ENCODE data around the gene SETD1A. TPM values are rescaled to one million over a fixed set of nuclear protein-coding genes. Genes with fewer than 3 reads are reported as not detected.
A peak's percentile ranks its signal among the peaks of the same experiment; 100 is the strongest.

The SETD1A gene
- total RNA-seq (10 to 100 TPM; 40.1 to 41.2 TPM), total RNA-seq (18.7 to 106 (median 42.3) reads per million in 172 experiments)
- 16.8 TPM for polyA plus RNA-seq (2013, experiment 1 of 2)
- 19.9 TPM for polyA plus RNA-seq (2013, experiment 2 of 2)

GRCh38 chr16:30957456-30958174 is at the start of gene SETD1A:
Gene SETD1A, plus strand, starts transcription at chr16:30957754. Its CDS starts 978 bp downstream, at chr16:30958732.
- Mint-ChIP-seq H3K4me1 (ENCODE audit: low read depth) (peaks cover 39% of the 10 kb centered on the region), H3K27me3 (no peaks in the 10 kb centered on the region), H3K9me3 (no peaks in the 10 kb centered on the region), H3K36me3 (ENCODE audit: low read depth) (peaks cover 52% of the 10 kb centered on the region), H3K4me3 (peak within 1 kb of the TSS; percentile 97), H3K27ac (peak within 1 kb of the TSS; percentile 97)
- H3K36me3 ChIP-seq (ENCODE audit: insufficient read depth, low read length), result peaks cover 38% of the 10 kb centered on the region
- H3K9me3 ChIP-seq (ENCODE audit: control insufficient read depth in 1 of 2, insufficient read depth in 1 of 2, low read length in 2 of 2), result peaks cover 0 to 6% of the 10 kb centered on the region in 2 experiments
- H3K4me3 ChIP-seq (ENCODE audit: low read length), result peak within 1 kb of the TSS; percentile 82
- peak within 1 kb of the TSS; percentile 95 for H3K27ac ChIP-seq (ENCODE audit: low read depth in 1 of 2, low read length in 2 of 2)
- TF ChIP-seq CTCF (IDR thresholded peaks at IDR 0.05), result no peak
- ChIA-PET CTCF (interaction anchor here (1.0 kb wide), 1 partner anchor 185 kb away, joined by 3 read pairs; no protein-coding TSS in a partner anchor), POLR2A (interaction anchor here (0.6 to 2.1 kb wide), 8 partner anchors 9 to 299 kb away, joined by 3 to 9 read pairs (median 4); partner anchors contain the start of genes FBRS, KAT8, ORAI3 and ZNF646)
- peak; percentile 94 to 99 (median 97) for DNase-seq
- peaks cover 37% of the 10 kb centered on the region for H3K4me1 ChIP-seq (ENCODE audit: insufficient read depth, low read length)
- peak; percentile 86 for ATAC-seq (ENCODE audit: poor library complexity)
- intact Hi-C loops (cut with DNase I, micrococcal nuclease), result loop anchor here (1.0 to 10.0 kb wide), 8 partner anchors 34 to 907 kb away; partner anchors contain the start of genes FBXL19 (in 1 of the 2), STX4 (in 1 of the 2), ZNF646 (in 1 of the 2) and ZNF668 (in 1 of the 2)
- no peaks in the 10 kb centered on the region for H3K27me3 ChIP-seq (ENCODE audit: control insufficient read depth in 1 of 2, insufficient read depth in 2 of 2, low read length in 2 of 2)

GRCh38 chr16:30910427-30911029 is 47.0 kb upstream of the SETD1A start:
- Mint-ChIP-seq H3K36me3 (ENCODE audit: low read depth) (no peaks in the 10 kb centered on the region), H3K4me1 (ENCODE audit: low read depth) (peaks cover 8% of the 10 kb centered on the region), H3K27ac (no peak overlapping the region), H3K9me3 (no peaks in the 10 kb centered on the region), H3K27me3 (no peaks in the 10 kb centered on the region), H3K4me3 (no peak overlapping the region)
- ChIA-PET POLR2A (no interaction called here), CTCF (no interaction called here)
- no peak overlapping the region for H3K27ac ChIP-seq (ENCODE audit: low read depth in 1 of 2, low read length in 2 of 2)
- ATAC-seq (ENCODE audit: poor library complexity) (no peak), DNase-seq (no peak)
- no peaks in the 10 kb centered on the region for H3K27me3 ChIP-seq (ENCODE audit: control insufficient read depth in 1 of 2, insufficient read depth in 2 of 2, low read length in 2 of 2)
- intact Hi-C loops (cut with DNase I, micrococcal nuclease), result no loop called here
- peaks cover 13% of the 10 kb centered on the region for H3K4me1 ChIP-seq (ENCODE audit: insufficient read depth, low read length)
- H3K9me3 ChIP-seq (ENCODE audit: control insufficient read depth in 1 of 2, insufficient read depth in 1 of 2, low read length in 2 of 2), result no peaks in the 10 kb centered on the region
- no peaks in the 10 kb centered on the region for H3K36me3 ChIP-seq (ENCODE audit: insufficient read depth, low read length)
- TF ChIP-seq CTCF (IDR thresholded peaks at IDR 0.05), result no peak
- H3K4me3 ChIP-seq (ENCODE audit: low read length), result no peak overlapping the region

- ChIA-PET CTCF (no interaction called here), POLR2A (interaction anchor here (0.6 kb wide), 1 partner anchor 11 kb away, joined by 3 read pairs; no protein-coding TSS in a partner anchor)
- Histone ChIP-seq H3K27me3 (ENCODE audit: control insufficient read depth in 1 of 2, insufficient read depth in 2 of 2, low read length in 2 of 2) (no peaks in the 10 kb centered on the region), H3K9me3 (ENCODE audit: control insufficient read depth in 1 of 2, insufficient read depth in 1 of 2, low read length in 2 of 2) (no peaks in the 10 kb centered on the region), H3K4me3 (ENCODE audit: low read length) (no peak overlapping the region), H3K4me1 (ENCODE audit: insufficient read depth, low read length) (peaks cover 4% of the 10 kb centered on the region), H3K27ac (ENCODE audit: low read depth in 1 of 2, low read length in 2 of 2) (no peak overlapping the region), H3K36me3 (ENCODE audit: insufficient read depth, low read length) (no peaks in the 10 kb centered on the region)
- no peaks in the 10 kb centered on the region for H3K27me3 Mint-ChIP-seq
- no peaks in the 10 kb centered on the region for H3K9me3 Mint-ChIP-seq
- DNase-seq, result no peak
- no peak for TF ChIP-seq CTCF (IDR thresholded peaks at IDR 0.05)
- no peak for ATAC-seq (ENCODE audit: poor library complexity)
- no peaks in the 10 kb centered on the region for H3K36me3 Mint-ChIP-seq (ENCODE audit: low read depth)
- no peak overlapping the region for H3K27ac Mint-ChIP-seq
- intact Hi-C loops (cut with DNase I, micrococcal nuclease), result no loop called here
- H3K4me1 Mint-ChIP-seq (ENCODE audit: low read depth), result peaks cover 2% of the 10 kb centered on the region
- no peak overlapping the region for H3K4me3 Mint-ChIP-seq
Measured at GRCh38 chr16:30912794-30913412, 44.7 kb upstream of the SETD1A start.

Data from CD4-positive, alpha-beta T cell (primary cell).